Smooth muscle cell (in vitro differentiated cells): Measurements from ENCODE around the gene PVALB. TPM values are rescaled to one million over a fixed set of nuclear protein-coding genes. Genes with fewer than 3 reads are reported as not detected.

Experiments used
- DNase-seq: peaks from one replicate; lab custom pipeline; 2025; ENCODE audit not compliant: unreplicated experiment; lab: John Stamatoyannopoulos, UW
- H2AFZ ChIP-seq: fragments of 200-600 bp; sonication (generic); 2 replicates; pipeline ENCODE4 v1.6.0; 2016; ENCODE audit warnings: antibody characterized with exemption, low read depth, mild to moderate bottlenecking
- H3F3A ChIP-seq: fragments of 200-600 bp; sonication (generic); 2 replicates; pipeline ENCODE4 v1.6.0; 2017; ENCODE audit warnings: antibody characterized with exemption, low read depth
- H3K27ac ChIP-seq: fragments of 200-600 bp; sonication (generic); 2 replicates; pipeline ENCODE4 v1.5.1; 2016; ENCODE audit warnings: low read depth, mild to moderate bottlenecking
- H3K27me3 ChIP-seq: fragments of 200-600 bp; sonication (generic); 2 replicates; pipeline ENCODE4 v1.6.1; 2016; ENCODE audit warnings: low read depth, mild to moderate bottlenecking
- H3K36me3 ChIP-seq: fragments of 200-600 bp; sonication (generic); 2 replicates; pipeline ENCODE4 v1.5.1; 2016; ENCODE audit warnings: low read depth
- H3K4me1 ChIP-seq: fragments of 200-600 bp; sonication (generic); 2 replicates; pipeline ENCODE4 v1.5.1; 2016; ENCODE audit warnings: low read depth
- H3K4me2 ChIP-seq: fragments of 200-600 bp; sonication (generic); 2 replicates; pipeline ENCODE4 v1.6.0; 2016; ENCODE audit warnings: mild to moderate bottlenecking
- H3K4me3 ChIP-seq: fragments of 200-600 bp; sonication (generic); 2 replicates; pipeline ENCODE4 v1.5.1; 2016; ENCODE audit warnings: mild to moderate bottlenecking
- H3K79me2 ChIP-seq: fragments of 200-600 bp; sonication (generic); 2 replicates; pipeline ENCODE4 v1.6.0; 2016; ENCODE audit warnings: low read depth, mild to moderate bottlenecking
- H3K9ac ChIP-seq: fragments of 200-600 bp; sonication (generic); 2 replicates; pipeline ENCODE4 v1.6.0; 2016; ENCODE audit warnings: low read depth
- H3K9me3 ChIP-seq: fragments of 200-600 bp; sonication (generic); replicated peaks from 2 replicates; pipeline ENCODE4 v1.5.1; 2016; ENCODE audit warnings: low read depth
- H4K20me1 ChIP-seq: fragments of 200-600 bp; sonication (generic); 2 replicates; pipeline ENCODE4 v1.6.0; 2016; ENCODE audit warnings: low read depth
- WGBS: methylation state at CpG from one replicate; pipeline ENCODE4 v1.1.7; 2016; ENCODE audit warnings: low lambda C conversion rate; 5-methylcytosine and 5-hydroxymethylcytosine counted together
- polyA plus RNA-seq: library from polyadenylated mRNA; unstranded; fragments of >200 nt; fragmentation: Nextera tagmentation; extraction: Ambion mirVana; gene quantifications from 2 replicates; pipeline ENCODE4 v1.2.1, GENCODE V29; 2016
- total RNA-seq: library from RNA; depleted of rRNA; stranded (reverse); fragments of >200 nt; gene quantifications from 2 replicates; pipeline ENCODE4 v1.2.3, GENCODE V29; 2014
- TF ChIP-seq, protein P1 (sequence below): fragments of 200-600 bp; sonication (generic); IDR thresholded peaks from 2 replicates; pipeline ENCODE4 v1.5.1; 2017; ENCODE audit warnings: borderline replicate concordance, mild to moderate bottlenecking, antibody characterized with exemption; ENCODE audit not compliant: insufficient read depth, poor library complexity, severe bottlenecking

PVALB gene
- total and polyA plus RNA-seq, 2 experiments from 2014 or later, result not detected

DNA sequence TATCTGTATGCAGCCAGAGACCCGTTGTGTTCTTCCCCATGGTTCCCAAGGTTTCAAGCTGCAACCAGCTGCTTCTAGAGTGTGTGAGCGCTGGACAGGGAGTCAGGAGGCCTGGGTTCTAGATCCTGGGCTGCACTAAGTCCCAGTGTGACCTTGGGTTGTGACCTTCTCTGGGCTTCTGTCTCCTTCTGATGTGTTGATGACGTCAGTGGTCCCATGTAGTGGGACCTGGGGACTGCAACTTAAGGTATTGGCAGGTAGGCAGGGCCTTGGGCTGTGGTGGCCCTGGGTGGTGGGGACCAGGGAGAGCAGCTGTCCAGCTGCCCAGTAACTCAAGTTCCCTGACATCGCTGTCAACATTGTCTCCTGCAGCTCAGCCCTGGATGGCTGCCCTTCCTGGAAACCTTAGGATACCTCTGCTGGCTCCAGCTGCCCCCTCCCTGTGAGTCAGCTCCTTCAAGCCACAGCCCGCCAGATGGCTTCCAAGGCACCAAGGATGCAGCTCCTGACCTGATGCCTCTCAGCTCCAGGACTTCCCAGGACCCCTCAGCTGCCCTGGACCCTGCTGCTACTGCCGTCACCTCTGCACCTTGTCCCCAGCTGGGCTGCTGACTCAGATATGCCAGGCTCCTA, 1.3 kb upstream of the PVALB start:
- Histone ChIP-seq H3K36me3 (no peaks in the 10 kb centered on the region), H4K20me1 (no peaks in the 10 kb centered on the region), H3K27me3 (peaks cover 80% of the 10 kb centered on the region), H3K9me3 (no peaks in the 10 kb centered on the region), H2AFZ (no peak overlapping the region), H3K79me2 (no peaks in the 10 kb centered on the region), H3K4me2 (no peak overlapping the region), H3K4me3 (no peak overlapping the region), H3K9ac (no peak overlapping the region), H3F3A (no peaks in the 10 kb centered on the region), H3K4me1 (peaks cover 19% of the 10 kb centered on the region), H3K27ac (no peak overlapping the region)
- WGBS, result 85% methylated on average over 6 of the region's 6 CpGs
- TF ChIP-seq, protein P1, sequence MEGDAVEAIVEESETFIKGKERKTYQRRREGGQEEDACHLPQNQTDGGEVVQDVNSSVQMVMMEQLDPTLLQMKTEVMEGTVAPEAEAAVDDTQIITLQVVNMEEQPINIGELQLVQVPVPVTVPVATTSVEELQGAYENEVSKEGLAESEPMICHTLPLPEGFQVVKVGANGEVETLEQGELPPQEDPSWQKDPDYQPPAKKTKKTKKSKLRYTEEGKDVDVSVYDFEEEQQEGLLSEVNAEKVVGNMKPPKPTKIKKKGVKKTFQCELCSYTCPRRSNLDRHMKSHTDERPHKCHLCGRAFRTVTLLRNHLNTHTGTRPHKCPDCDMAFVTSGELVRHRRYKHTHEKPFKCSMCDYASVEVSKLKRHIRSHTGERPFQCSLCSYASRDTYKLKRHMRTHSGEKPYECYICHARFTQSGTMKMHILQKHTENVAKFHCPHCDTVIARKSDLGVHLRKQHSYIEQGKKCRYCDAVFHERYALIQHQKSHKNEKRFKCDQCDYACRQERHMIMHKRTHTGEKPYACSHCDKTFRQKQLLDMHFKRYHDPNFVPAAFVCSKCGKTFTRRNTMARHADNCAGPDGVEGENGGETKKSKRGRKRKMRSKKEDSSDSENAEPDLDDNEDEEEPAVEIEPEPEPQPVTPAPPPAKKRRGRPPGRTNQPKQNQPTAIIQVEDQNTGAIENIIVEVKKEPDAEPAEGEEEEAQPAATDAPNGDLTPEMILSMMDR, result no peak
- no peak for DNase-seq

DNA sequence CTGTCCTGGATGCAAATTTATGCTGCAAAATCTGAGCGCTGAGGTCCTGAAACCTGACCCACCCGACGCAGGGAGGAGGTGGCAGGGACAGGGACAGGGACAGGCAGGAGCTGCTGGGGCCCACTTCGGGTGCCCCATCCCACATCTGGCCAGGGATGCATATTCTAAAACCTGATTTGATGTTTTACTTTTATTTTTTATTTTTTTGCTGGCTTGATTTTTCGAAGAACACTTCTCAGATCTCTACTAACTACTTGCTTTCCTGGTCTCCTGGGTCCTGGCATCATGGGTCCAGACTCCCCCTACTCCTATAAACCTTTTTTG, 652 bp upstream of the PVALB start:
- H3F3A ChIP-seq, result no peaks in the 10 kb centered on the region
- 45% methylated on average over 5 of the region's 5 CpGs for WGBS
- no peak overlapping the region for H3K4me3 ChIP-seq
- H3K9me3 ChIP-seq, result no peaks in the 10 kb centered on the region
- H3K79me2 ChIP-seq, result no peaks in the 10 kb centered on the region
- peaks cover 85% of the 10 kb centered on the region for H3K27me3 ChIP-seq
- peaks cover 12% of the 10 kb centered on the region for H3K4me1 ChIP-seq
- H3K27ac ChIP-seq, result no peak overlapping the region
- H3K36me3 ChIP-seq, result no peaks in the 10 kb centered on the region
- H2AFZ ChIP-seq, result no peak overlapping the region
- DNase-seq, result no peak
- H4K20me1 ChIP-seq, result no peaks in the 10 kb centered on the region
- peak overlapping the region; percentile 85 for H3K4me2 ChIP-seq
- H3K9ac ChIP-seq, result no peak overlapping the region
- TF ChIP-seq, protein P1, result no peak

DNA sequence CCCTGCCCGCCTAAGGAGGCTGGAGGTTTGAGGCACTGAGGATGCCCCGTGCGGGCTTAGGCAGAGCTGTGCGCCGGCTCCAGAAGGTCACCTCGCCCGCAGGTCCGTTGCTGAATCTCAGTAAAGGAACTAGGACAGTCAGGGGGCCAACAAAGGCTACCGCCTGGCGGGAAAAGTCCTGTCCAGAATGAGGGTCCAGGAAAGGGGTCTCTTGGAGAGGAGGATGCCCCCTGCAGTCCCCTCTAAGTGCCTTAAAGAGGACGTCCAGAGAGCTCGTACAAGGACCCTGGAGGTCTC, 548 bp downstream of the PVALB start:
- H3K79me2 ChIP-seq, result no peaks in the 10 kb centered on the region
- TF ChIP-seq, protein P1, result no peak
- H3K36me3 ChIP-seq, result no peaks in the 10 kb centered on the region
- peaks cover 12% of the 10 kb centered on the region for H3K4me1 ChIP-seq
- no peak overlapping the region for H3K9ac ChIP-seq
- H2AFZ ChIP-seq, result no peak overlapping the region
- no peak for DNase-seq
- H3K27me3 ChIP-seq, result peaks cover 86% of the 10 kb centered on the region
- H3K4me2 ChIP-seq, result peak overlapping the region; percentile 85
- no peaks in the 10 kb centered on the region for H3K9me3 ChIP-seq
- H4K20me1 ChIP-seq, result no peaks in the 10 kb centered on the region
- H3K4me3 ChIP-seq, result no peak overlapping the region
- 2% methylated on average over 12 of the region's 12 CpGs for WGBS
- H3K27ac ChIP-seq, result no peak overlapping the region
- no peaks in the 10 kb centered on the region for H3F3A ChIP-seq

DNA sequence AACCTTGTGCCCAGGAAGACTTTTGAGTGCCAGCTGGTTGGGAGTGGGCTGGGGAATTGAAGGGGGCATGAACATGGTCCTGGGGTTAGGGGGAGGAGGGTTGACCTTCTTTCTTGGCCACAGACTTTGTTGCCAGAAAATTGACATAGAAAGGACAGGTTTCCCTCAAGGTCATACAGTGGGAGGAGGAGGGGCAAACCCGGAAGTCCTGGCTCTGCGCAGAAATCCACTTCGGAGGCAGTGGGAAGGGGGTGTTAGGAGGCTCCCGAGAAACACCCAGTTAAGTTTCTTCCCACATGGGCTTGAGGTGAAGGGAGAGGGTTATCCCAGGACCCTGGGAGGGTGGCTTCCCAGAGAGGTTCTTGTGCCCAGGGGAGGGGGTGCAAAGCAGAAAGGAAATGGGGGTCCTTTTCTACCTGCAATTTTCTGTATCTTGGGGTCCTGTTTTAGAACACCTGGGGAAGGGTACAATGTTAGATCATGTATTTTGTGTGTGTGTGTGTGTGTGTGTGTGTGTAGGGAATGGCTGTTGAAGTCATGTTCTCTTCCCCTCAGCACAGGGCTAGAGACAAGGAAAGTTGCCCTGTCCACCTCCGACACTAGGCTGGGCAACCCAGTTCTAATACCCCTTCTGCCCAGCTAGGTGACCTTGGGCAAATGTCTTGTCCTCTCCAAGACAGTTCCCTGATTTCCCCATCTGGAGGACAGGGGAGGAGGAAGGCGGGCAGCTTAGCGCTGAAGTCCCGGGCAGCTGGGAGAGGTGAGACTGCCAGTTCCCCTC, 1.1 kb downstream of the PVALB start:
- H3K27ac ChIP-seq, result no peak overlapping the region
- no peaks in the 10 kb centered on the region for H4K20me1 ChIP-seq
- H3K36me3 ChIP-seq, result no peaks in the 10 kb centered on the region
- 46% methylated on average over 8 of the region's 8 CpGs for WGBS
- H2AFZ ChIP-seq, result no peak overlapping the region
- peaks cover 83% of the 10 kb centered on the region for H3K27me3 ChIP-seq
- H3K9me3 ChIP-seq, result no peaks in the 10 kb centered on the region
- no peak overlapping the region for H3K4me2 ChIP-seq
- no peaks in the 10 kb centered on the region for H3K79me2 ChIP-seq
- peaks cover 12% of the 10 kb centered on the region for H3K4me1 ChIP-seq
- no peak overlapping the region for H3K9ac ChIP-seq
- TF ChIP-seq, protein P1, result no peak
- no peaks in the 10 kb centered on the region for H3F3A ChIP-seq
- DNase-seq, result no peak
- no peak overlapping the region for H3K4me3 ChIP-seq
